Peyer's patch (tissue), 4 donors: ENCODE results near the gene PLEKHH3.

Experiments
- CTCF ChIP-seq, 6 experiments: fragments of 450-650 bp in 4 of 6; fragments of 200-600 bp in 2 of 6; sonication (generic) in 1 of 6; IDR thresholded peaks; one replicate each; pipeline ENCODE4 v1.5.1; 2017 to 2019; ENCODE audit warnings: antibody characterized with exemption in 6 of 6, mild to moderate bottlenecking in 3 of 6, moderate library complexity in 1 of 6
- POLR2A ChIP-seq, 2 donors: fragments of 450-650 bp; IDR thresholded peaks; one replicate each; pipeline ENCODE4 v1.5.1; 2017; ENCODE audit warnings: antibody characterized with exemption in 2 of 2, mild to moderate bottlenecking in 2 of 2, moderate library complexity in 2 of 2

DNA sequence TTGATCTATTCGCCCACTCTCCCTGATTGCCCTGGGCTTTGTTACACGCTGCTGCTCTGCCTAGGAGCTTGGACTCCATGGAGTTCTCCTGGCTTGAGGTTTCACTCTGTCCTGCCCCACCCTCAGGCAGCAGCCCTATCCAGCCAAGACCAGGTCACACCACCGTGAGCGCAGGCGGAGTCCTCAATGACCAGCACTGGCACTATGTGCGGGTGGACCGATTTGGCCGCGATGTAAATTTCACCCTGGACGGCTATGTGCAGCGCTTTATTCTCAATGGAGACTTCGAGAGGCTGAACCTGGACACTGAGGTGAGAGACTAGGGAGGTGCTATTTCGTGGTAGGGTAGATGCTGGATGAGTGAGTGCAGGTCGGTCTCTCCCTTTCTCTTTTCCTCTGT lies 9.0 kb upstream of the PLEKHH3 start:
- TF ChIP-seq CTCF (IDR thresholded peaks at IDR 0.05) = no peak
- no peak for TF ChIP-seq POLR2A (IDR thresholded peaks at IDR 0.05)
